ENCODE results near the gene ZBTB40. TPM values are rescaled to one million over a fixed set of nuclear protein-coding genes. Genes with fewer than 3 reads are reported as not detected.

Gene ZBTB40
- total and polyA plus RNA-seq, 10 donors, result 4.4 to 40.2 (median 30.2) TPM

GRCh38 chr1:22414244-22414751 is 37.4 kb upstream of the ZBTB40 start:
- H3K27ac ChIP-seq, result peak overlapping the region in 2 of 8 donors; percentile 15 to 30
- no peak for DNase-seq

GRCh38 chr1:22415489-22415888 is 36.2 kb upstream of the ZBTB40 start:
- Histone ChIP-seq H3K9me3 (no peaks in the 10 kb centered on the region), H3K36me3 (no peaks in the 10 kb centered on the region), H3K4me1 (peaks cover 3 to 10% (median 8%) of the 10 kb centered on the region in 6 donors), H3K27ac (no peak overlapping the region), H3K4me3 (no peak overlapping the region), H3K27me3 (replicated peaks in 1 of 7) (peaks cover 0 to 49% (median 10%) of the 10 kb centered on the region in 7 donors)
- no peak for DNase-seq
- WGBS, 5 donors, result 76 to 88% (median 86%) methylated on average over 7 of the region's 7 CpGs
- intact Hi-C loops (cut with DNase I; ENCODE audit: low total_unique reads), result loop anchor here (10.0 kb wide), 1 partner anchor 281 kb away; no protein-coding TSS in a partner anchor
- no peak for TF ChIP-seq POLR2A (IDR thresholded peaks at IDR 0.05)
- no peak for TF ChIP-seq POLR2AphosphoS5 (IDR thresholded peaks at IDR 0.05)

More at GRCh38 chr1:22414244-22414751, 37.4 kb upstream of the ZBTB40 start:
- intact Hi-C loops (cut with DNase I; ENCODE audit: low total_unique reads), result loop anchor here (10.0 kb wide), 1 partner anchor 279 kb away; no protein-coding TSS in a partner anchor
- Histone ChIP-seq H3K4me3 (no peak overlapping the region), H3K4me1 (peaks cover 0 to 9% (median 5%) of the 10 kb centered on the region in 6 donors), H3K27me3 (replicated peaks in 1 of 7) (peaks cover 0 to 37% (median 2%) of the 10 kb centered on the region in 7 donors), H3K9me3 (no peaks in the 10 kb centered on the region), H3K36me3 (no peaks in the 10 kb centered on the region)
- TF ChIP-seq POLR2A (IDR thresholded peaks at IDR 0.05) (no peak), POLR2AphosphoS5 (IDR thresholded peaks at IDR 0.05) (peak in 1 of 3 donors; percentile 20), CTCF (IDR thresholded peaks at IDR 0.05 in 8 of 11, conservative IDR thresholded peaks at IDR 0.05 in 3 of 11) (no peak)
- WGBS, 5 donors, result 74 to 86% (median 83%) methylated on average over 11 of the region's 11 CpGs

- peak in 1 of 3 donors; percentile 40 for TF ChIP-seq POLR2AphosphoS5 (IDR thresholded peaks at IDR 0.05)
- peak; percentile 47 to 90 (median 82) for TF ChIP-seq CTCF (IDR thresholded peaks at IDR 0.05 in 8 of 11, conservative IDR thresholded peaks at IDR 0.05 in 3 of 11)
- TF ChIP-seq POLR2A (IDR thresholded peaks at IDR 0.05), result no peak
- H3K4me3 ChIP-seq, result no peak overlapping the region
- 14 to 28% (median 16%) methylated on average over 8 to 13 of the region's 13 CpGs for WGBS, 5 donors
- no peaks in the 10 kb centered on the region for H3K36me3 ChIP-seq
- no peaks in the 10 kb centered on the region for H3K9me3 ChIP-seq
- peaks cover 3 to 11% (median 9%) of the 10 kb centered on the region in 6 donors for H3K4me1 ChIP-seq
- H3K27me3 ChIP-seq (replicated peaks in 1 of 7), result peaks cover 0 to 57% (median 10%) of the 10 kb centered on the region in 7 donors
- DNase-seq, result peak; percentile 87
- intact Hi-C loops (cut with DNase I; ENCODE audit: low total_unique reads), result loop anchor here (10.0 kb wide), 1 partner anchor 282 kb away; no protein-coding TSS in a partner anchor
- H3K27ac ChIP-seq, result no peak overlapping the region
Measured at GRCh38 chr1:22416555-22417454, 34.8 kb upstream of the ZBTB40 start.

GRCh38 chr1:22417466-22417865 is 34.2 kb upstream of the ZBTB40 start:
- Histone ChIP-seq H3K27me3 (replicated peaks in 1 of 7) (peaks cover 0 to 57% (median 10%) of the 10 kb centered on the region in 7 donors), H3K36me3 (no peaks in the 10 kb centered on the region), H3K4me3 (no peak overlapping the region), H3K27ac (no peak overlapping the region), H3K4me1 (peaks cover 3 to 11% (median 9%) of the 10 kb centered on the region in 6 donors), H3K9me3 (no peaks in the 10 kb centered on the region)
- DNase-seq, result no peak
- 87 to 90% (median 88%) methylated on average over 12 of the region's 12 CpGs for WGBS, 5 donors
- no peak for TF ChIP-seq POLR2A (IDR thresholded peaks at IDR 0.05)
- no peak for TF ChIP-seq POLR2AphosphoS5 (IDR thresholded peaks at IDR 0.05)
- TF ChIP-seq CTCF (IDR thresholded peaks at IDR 0.05 in 8 of 11, conservative IDR thresholded peaks at IDR 0.05 in 3 of 11), result no peak
- intact Hi-C loops (cut with DNase I; ENCODE audit: low total_unique reads), result loop anchor here (10.0 kb wide), 1 partner anchor 283 kb away; no protein-coding TSS in a partner anchor

Data from spleen (tissue), 11 donors.